Thyroid gland (tissue), 4 donors: ENCODE data around the gene CCDC184.

Source experiments
- CTCF ChIP-seq, 6 experiments: fragments of 200-600 bp in 3 of 6; fragments of 450-650 bp in 3 of 6; sonication (generic) in 3 of 6; IDR thresholded peaks; one replicate each; pipeline ENCODE4 v1.5.1; 2016 to 2019; ENCODE audit warnings: antibody characterized with exemption in 6 of 6, mild to moderate bottlenecking in 2 of 6, inconsistent platforms in 1 of 6, moderate library complexity in 1 of 6
- POLR2A ChIP-seq, 2 donors: fragments of 450-650 bp; IDR thresholded peaks; one replicate each; pipeline ENCODE4 v1.6.1; 2017; ENCODE audit warnings: antibody characterized with exemption in 2 of 2, mild to moderate bottlenecking in 2 of 2, moderate library complexity in 1 of 2

DNA sequence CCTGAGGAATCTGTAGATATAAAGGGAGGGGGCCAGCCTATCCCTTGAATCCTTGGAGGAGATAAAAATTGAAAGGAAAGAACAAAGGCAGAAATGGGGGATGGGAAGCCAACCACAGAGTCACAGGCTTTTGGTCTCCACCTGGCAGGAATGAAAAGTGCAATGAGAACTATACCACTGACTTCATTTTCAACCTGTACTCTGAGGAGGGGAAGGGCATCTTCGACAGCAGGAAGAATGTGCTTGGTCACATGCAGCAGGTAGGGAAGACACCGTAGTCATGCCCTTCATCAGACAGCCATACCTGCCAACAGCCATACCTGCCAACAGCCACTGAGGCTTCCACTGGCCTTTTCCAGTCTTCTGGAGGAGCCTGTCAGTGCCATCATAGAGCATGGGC lies 39.5 kb upstream of the CCDC184 start:
- TF ChIP-seq CTCF (IDR thresholded peaks at IDR 0.05) (no peak), POLR2A (IDR thresholded peaks at IDR 0.05) (no peak)
